BJ (cell line): ENCODE results near the gene INSL3. TPM values are rescaled to one million over a fixed set of nuclear protein-coding genes. Genes with fewer than 3 reads are reported as not detected.

ENCODE experiments used
- CTCF ChIA-PET: fragments of 350-600 bp; formaldehyde crosslinking; extraction: SDS; loops from one replicate; lab custom pipeline; 2021; ENCODE audit warnings: antibody characterized with exemption, inconsistent platforms; lab: Yijun Ruan, JAX
- POLR2A ChIA-PET: fragments of 300-600 bp; sonication (Branson Sonifier 250); formaldehyde crosslinking; extraction: SDS; loops from one replicate; lab custom pipeline; 2021; ENCODE audit warnings: antibody characterized with exemption; lab: Charles Lee
- DNase-seq: peaks from one replicate; pipeline ENCODE4 v3.0.0-alpha.2; 2011; ENCODE audit warnings: low read depth
- H3K27me3 ChIP-seq: 2 replicates; pipeline ENCODE4 v1.6.0; 2011; ENCODE audit warnings: low read length; ENCODE audit not compliant: control insufficient read depth, insufficient read depth
- H3K36me3 ChIP-seq: 2 replicates; pipeline ENCODE4 v1.5.1; 2011; ENCODE audit warnings: low read length; ENCODE audit not compliant: control insufficient read depth, insufficient read depth
- H3K4me3 ChIP-seq: 2 replicates; pipeline ENCODE4 v1.5.1; 2011; ENCODE audit warnings: low read depth, mild to moderate bottlenecking, control low read depth, low read length
- polyA plus RNA-seq: library from polyadenylated mRNA; depleted of rRNA; stranded (reverse); fragments of >200 nt; gene quantifications from 2 replicates; pipeline ENCODE4 v1.2.3, GENCODE V29; 2011
- TF ChIP-seq, protein P1 (sequence below): IDR thresholded peaks from 2 replicates; pipeline ENCODE4 v1.5.1; 2011; ENCODE audit warnings: low read depth, mild to moderate bottlenecking, control low read depth, inconsistent platforms, low read length, moderate library complexity; ENCODE audit not compliant: insufficient read depth

The INSL3 gene
- polyA plus RNA-seq, 1 experiment: 0.18 TPM

DNA sequence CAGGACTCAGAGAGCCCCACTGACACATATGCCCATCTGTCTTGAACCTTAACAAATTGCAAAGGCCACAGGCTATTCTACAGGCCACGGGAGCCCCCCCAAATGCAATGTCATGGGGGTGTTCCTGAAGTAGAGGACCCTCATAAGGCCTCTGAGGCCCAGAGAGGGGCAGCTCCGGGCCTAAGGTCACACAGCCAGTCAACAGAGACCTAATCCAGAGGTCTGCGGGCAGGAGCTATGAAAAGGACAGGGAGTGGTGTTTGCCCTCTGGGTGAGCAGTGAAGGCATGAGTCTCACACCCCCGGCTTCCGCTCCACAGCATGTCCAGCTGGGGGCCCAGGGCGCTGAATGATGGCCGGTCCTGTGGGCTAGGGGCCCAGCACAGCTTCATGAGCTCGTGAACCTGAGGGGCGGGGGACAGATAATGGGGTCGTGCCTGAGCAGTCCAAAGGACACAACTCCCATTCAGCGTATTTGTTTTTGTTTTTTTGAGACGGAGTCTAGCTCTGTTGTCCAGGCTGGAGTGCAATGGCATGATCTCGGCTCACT, 5.3 kb upstream of the INSL3 start:
- Histone ChIP-seq H3K4me3 (no peak overlapping the region), H3K36me3 (no peaks in the 10 kb centered on the region), H3K27me3 (no peaks in the 10 kb centered on the region; the same call in 1 of the 2 replicates)
- POLR2A ChIA-PET: no interaction called here
- CTCF ChIA-PET: interaction anchor here (0.6 to 1.0 kb wide), 2 partner anchors 22 to 27 kb away, joined by 3 read pairs; no protein-coding TSS in a partner anchor
- TF ChIP-seq, protein P1, sequence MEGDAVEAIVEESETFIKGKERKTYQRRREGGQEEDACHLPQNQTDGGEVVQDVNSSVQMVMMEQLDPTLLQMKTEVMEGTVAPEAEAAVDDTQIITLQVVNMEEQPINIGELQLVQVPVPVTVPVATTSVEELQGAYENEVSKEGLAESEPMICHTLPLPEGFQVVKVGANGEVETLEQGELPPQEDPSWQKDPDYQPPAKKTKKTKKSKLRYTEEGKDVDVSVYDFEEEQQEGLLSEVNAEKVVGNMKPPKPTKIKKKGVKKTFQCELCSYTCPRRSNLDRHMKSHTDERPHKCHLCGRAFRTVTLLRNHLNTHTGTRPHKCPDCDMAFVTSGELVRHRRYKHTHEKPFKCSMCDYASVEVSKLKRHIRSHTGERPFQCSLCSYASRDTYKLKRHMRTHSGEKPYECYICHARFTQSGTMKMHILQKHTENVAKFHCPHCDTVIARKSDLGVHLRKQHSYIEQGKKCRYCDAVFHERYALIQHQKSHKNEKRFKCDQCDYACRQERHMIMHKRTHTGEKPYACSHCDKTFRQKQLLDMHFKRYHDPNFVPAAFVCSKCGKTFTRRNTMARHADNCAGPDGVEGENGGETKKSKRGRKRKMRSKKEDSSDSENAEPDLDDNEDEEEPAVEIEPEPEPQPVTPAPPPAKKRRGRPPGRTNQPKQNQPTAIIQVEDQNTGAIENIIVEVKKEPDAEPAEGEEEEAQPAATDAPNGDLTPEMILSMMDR: no peak
- no peak for DNase-seq

DNA sequence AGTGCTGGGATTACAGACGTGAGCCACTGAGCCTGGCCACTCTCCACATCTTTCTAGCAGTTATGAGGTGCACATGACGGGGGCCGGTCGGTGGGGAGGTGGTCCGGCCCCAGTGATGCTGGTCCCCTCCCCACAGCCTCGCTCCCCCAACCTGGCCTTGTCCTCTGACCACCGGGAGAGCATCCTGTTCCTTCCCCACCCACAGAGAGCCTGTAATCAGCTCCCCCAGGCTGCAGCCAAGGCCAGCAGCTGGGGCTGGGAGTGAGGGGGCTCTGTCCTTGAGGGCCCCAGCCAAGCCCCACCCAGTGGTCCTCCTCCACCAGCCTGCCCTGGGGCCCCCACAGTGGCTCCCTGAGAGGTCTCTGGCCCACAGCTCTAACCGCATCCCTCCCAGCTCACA, 3.0 kb upstream of the INSL3 start:
- Histone ChIP-seq H3K4me3 (no peak overlapping the region), H3K27me3 (no peaks in the 10 kb centered on the region; the same call in 1 of the 2 replicates), H3K36me3 (no peaks in the 10 kb centered on the region)
- ChIA-PET CTCF (interaction anchor here (0.9 kb wide), 1 partner anchor 33 kb away, joined by 3 read pairs; no protein-coding TSS in a partner anchor), POLR2A (no interaction called here)
- TF ChIP-seq, protein P1: no peak
- no peak for DNase-seq

DNA sequence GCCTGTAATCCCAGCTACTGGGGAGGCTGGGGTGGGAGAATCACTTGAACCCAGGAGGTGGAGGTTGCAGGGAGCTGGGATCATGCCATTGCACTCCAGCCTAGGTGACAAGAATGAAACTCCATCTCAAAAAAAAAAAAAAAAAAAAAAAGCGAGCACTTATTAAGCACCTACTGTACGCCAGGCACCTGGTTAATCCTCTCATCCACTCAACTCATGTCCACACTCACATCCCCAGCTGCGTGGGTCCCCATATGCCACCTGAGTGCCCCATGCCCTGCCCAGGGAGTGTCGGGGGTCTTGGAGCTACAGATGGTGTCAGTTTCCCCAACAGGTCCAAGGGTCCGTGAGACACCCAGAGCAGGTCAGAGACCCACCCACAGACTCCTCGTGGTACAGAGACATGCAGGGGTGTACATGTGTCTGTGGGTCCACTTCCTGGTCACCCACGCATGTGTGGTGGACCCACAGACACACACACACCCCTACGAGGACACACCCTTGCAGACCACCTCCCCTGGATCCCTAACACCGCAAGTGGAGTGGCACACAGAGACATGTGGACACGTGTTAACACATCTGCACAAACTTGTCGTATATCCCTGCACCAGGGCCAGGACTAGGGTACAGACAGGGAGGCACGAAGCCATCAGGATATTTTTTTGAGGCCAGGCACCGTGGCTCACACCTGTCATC, 3.5 kb downstream of the INSL3 start:
- Histone ChIP-seq H3K36me3 (no peaks in the 10 kb centered on the region), H3K27me3 (no peaks in the 10 kb centered on the region), H3K4me3 (no peak overlapping the region)
- DNase-seq: no peak
- TF ChIP-seq, protein P1: no peak
- ChIA-PET POLR2A (no interaction called here), CTCF (no interaction called here)

DNA sequence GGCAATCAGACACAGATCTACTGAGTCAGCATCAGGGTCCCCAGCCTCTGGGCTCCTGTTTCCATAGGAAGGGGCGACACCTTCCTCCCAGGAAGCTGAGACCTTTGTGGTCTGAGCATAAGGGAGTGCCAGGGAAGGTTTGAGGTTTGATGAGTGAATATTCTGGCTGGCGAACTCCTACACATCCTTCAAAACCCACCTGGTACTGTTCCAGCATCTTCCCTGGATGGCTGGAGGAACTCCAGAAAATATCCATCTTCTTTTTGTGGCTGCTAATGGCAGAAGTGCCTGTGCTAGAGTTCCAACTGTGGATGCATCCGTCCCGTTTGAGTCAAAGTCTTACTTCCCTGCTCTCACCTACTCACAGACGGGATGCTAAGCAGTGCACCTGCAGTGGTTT, 9.2 kb downstream of the INSL3 start:
- DNase-seq: no peak
- no peak overlapping the region for H3K4me3 ChIP-seq
- ChIA-PET CTCF (interaction anchor here (2.4 kb wide), 1 partner anchor 9 kb away, joined by 8 read pairs; no protein-coding TSS in a partner anchor), POLR2A (no interaction called here)
- TF ChIP-seq, protein P1: no peak
- H3K27me3 ChIP-seq: peaks cover 2% of the 10 kb centered on the region; the same call in 1 of the 2 replicates
- no peaks in the 10 kb centered on the region for H3K36me3 ChIP-seq

DNA sequence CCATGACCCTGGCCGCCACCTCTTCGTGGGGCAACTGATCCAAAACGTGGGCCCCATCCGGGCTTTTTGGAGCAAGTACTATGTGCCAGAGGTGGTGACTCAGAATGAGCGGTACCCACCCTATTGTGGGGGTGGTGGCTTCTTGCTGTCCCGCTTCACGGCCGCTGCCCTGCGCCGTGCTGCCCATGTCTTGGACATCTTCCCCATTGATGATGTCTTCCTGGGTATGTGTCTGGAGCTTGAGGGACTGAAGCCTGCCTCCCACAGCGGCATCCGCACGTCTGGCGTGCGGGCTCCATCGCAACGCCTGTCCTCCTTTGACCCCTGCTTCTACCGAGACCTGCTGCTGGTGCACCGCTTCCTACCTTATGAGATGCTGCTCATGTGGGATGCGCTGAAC, 9.6 kb downstream of the INSL3 start:
- Histone ChIP-seq H3K4me3 (no peak overlapping the region), H3K27me3 (peaks cover 2% of the 10 kb centered on the region; the same call in 1 of the 2 replicates), H3K36me3 (no peaks in the 10 kb centered on the region)
- CTCF ChIA-PET: interaction anchor here (2.4 kb wide), 1 partner anchor 9 kb away, joined by 8 read pairs; no protein-coding TSS in a partner anchor
- POLR2A ChIA-PET: no interaction called here
- DNase-seq: no peak
- TF ChIP-seq, protein P1: no peak
